ENCODE data around the gene CTNS.

- TF ChIP-seq POLR2A (IDR thresholded peaks at IDR 0.05): no peak
- TF ChIP-seq CTCF (IDR thresholded peaks at IDR 0.05): no peak
Observed at GRCh38 chr17:3672571-3672970, 36.0 kb downstream of the CTNS start.

Measured in uterus (tissue), 2 donors.